ENCODE data around the gene TMX2.

The TMX2 gene

GRCh38 chr11:57785072-57785471 lies 72.7 kb downstream of the TMX2 start:
- no peaks in the 10 kb centered on the region for H4K20me1 ChIP-seq (ENCODE audit: insufficient read depth, low read length)
- no peaks in the 10 kb centered on the region for H3K9me2 ChIP-seq (ENCODE audit: low read depth, low read length)
- H3K27ac ChIP-seq (ENCODE audit: low read depth, low read length, poor library complexity, severe bottlenecking), result no peak overlapping the region
- H3K9me3 ChIP-seq (ENCODE audit: low read length), result no peaks in the 10 kb centered on the region
- no peaks in the 10 kb centered on the region for H3K79me2 ChIP-seq (ENCODE audit: insufficient read depth, low read length)
- H2AFZ ChIP-seq (ENCODE audit: low read length), result no peak overlapping the region
- H3K4me2 ChIP-seq (ENCODE audit: low read length), result no peak overlapping the region
- TF ChIP-seq, protein P1, sequence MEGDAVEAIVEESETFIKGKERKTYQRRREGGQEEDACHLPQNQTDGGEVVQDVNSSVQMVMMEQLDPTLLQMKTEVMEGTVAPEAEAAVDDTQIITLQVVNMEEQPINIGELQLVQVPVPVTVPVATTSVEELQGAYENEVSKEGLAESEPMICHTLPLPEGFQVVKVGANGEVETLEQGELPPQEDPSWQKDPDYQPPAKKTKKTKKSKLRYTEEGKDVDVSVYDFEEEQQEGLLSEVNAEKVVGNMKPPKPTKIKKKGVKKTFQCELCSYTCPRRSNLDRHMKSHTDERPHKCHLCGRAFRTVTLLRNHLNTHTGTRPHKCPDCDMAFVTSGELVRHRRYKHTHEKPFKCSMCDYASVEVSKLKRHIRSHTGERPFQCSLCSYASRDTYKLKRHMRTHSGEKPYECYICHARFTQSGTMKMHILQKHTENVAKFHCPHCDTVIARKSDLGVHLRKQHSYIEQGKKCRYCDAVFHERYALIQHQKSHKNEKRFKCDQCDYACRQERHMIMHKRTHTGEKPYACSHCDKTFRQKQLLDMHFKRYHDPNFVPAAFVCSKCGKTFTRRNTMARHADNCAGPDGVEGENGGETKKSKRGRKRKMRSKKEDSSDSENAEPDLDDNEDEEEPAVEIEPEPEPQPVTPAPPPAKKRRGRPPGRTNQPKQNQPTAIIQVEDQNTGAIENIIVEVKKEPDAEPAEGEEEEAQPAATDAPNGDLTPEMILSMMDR (IDR thresholded peaks at IDR 0.05; ENCODE audit: low read length), result no peak
- TF ChIP-seq EZH2 (IDR thresholded peaks at IDR 0.05; ENCODE audit: borderline replicate concordance, low read length), result no peak
- no peak overlapping the region for H3K9ac ChIP-seq (ENCODE audit: low read length)
- H3K36me3 ChIP-seq (ENCODE audit: insufficient read depth, low read length), result no peaks in the 10 kb centered on the region
- no peak overlapping the region for H3K4me3 ChIP-seq (ENCODE audit: low read depth, low read length, poor library complexity, severe bottlenecking)
- no peaks in the 10 kb centered on the region for H3K27me3 ChIP-seq (ENCODE audit: insufficient read depth, low read length)
- no peaks in the 10 kb centered on the region for H3K4me1 ChIP-seq (ENCODE audit: insufficient read depth, low read length, severe bottlenecking)
- H3F3A ChIP-seq (ENCODE audit: insufficient read depth, low read length), result no peaks in the 10 kb centered on the region

- no peaks in the 10 kb centered on the region for H3K9me2 ChIP-seq (ENCODE audit: low read depth, low read length)
- no peaks in the 10 kb centered on the region for H3K27me3 ChIP-seq (ENCODE audit: insufficient read depth, low read length)
- H3K79me2 ChIP-seq (ENCODE audit: insufficient read depth, low read length), result no peaks in the 10 kb centered on the region
- no peak overlapping the region for H3K27ac ChIP-seq (ENCODE audit: low read depth, low read length, poor library complexity, severe bottlenecking)
- H3K4me2 ChIP-seq (ENCODE audit: low read length), result no peak overlapping the region
- H2AFZ ChIP-seq (ENCODE audit: low read length), result no peak overlapping the region
- TF ChIP-seq, protein P1 (IDR thresholded peaks at IDR 0.05; ENCODE audit: low read length), result no peak
- no peak for TF ChIP-seq EZH2 (IDR thresholded peaks at IDR 0.05; ENCODE audit: borderline replicate concordance, low read length)
- no peaks in the 10 kb centered on the region for H3K4me1 ChIP-seq (ENCODE audit: insufficient read depth, low read length, severe bottlenecking)
- H3F3A ChIP-seq (ENCODE audit: insufficient read depth, low read length), result no peaks in the 10 kb centered on the region
- H4K20me1 ChIP-seq (ENCODE audit: insufficient read depth, low read length), result no peaks in the 10 kb centered on the region
- H3K9ac ChIP-seq (ENCODE audit: low read length), result no peak overlapping the region
- no peaks in the 10 kb centered on the region for H3K9me3 ChIP-seq (ENCODE audit: low read length)
- H3K36me3 ChIP-seq (ENCODE audit: insufficient read depth, low read length), result no peaks in the 10 kb centered on the region
- H3K4me3 ChIP-seq (ENCODE audit: low read depth, low read length, poor library complexity, severe bottlenecking), result no peak overlapping the region
Observed at GRCh38 chr11:57786436-57786835, 74.0 kb downstream of the TMX2 start.

- H3K4me2 ChIP-seq (ENCODE audit: low read length), result no peak overlapping the region
- H3K9ac ChIP-seq (ENCODE audit: low read length), result no peak overlapping the region
- no peak overlapping the region for H3K4me3 ChIP-seq (ENCODE audit: low read depth, low read length, poor library complexity, severe bottlenecking)
- H3K36me3 ChIP-seq (ENCODE audit: insufficient read depth, low read length), result no peaks in the 10 kb centered on the region
- H3K27ac ChIP-seq (ENCODE audit: low read depth, low read length, poor library complexity, severe bottlenecking), result no peak overlapping the region
- H3K9me3 ChIP-seq (ENCODE audit: low read length), result no peaks in the 10 kb centered on the region
- H3F3A ChIP-seq (ENCODE audit: insufficient read depth, low read length), result no peaks in the 10 kb centered on the region
- H3K27me3 ChIP-seq (ENCODE audit: insufficient read depth, low read length), result no peaks in the 10 kb centered on the region
- H3K79me2 ChIP-seq (ENCODE audit: insufficient read depth, low read length), result no peaks in the 10 kb centered on the region
- H3K9me2 ChIP-seq (ENCODE audit: low read depth, low read length), result no peaks in the 10 kb centered on the region
- H2AFZ ChIP-seq (ENCODE audit: low read length), result no peak overlapping the region
- H4K20me1 ChIP-seq (ENCODE audit: insufficient read depth, low read length), result no peaks in the 10 kb centered on the region
- no peaks in the 10 kb centered on the region for H3K4me1 ChIP-seq (ENCODE audit: insufficient read depth, low read length, severe bottlenecking)
- TF ChIP-seq, protein P1 (IDR thresholded peaks at IDR 0.05; ENCODE audit: low read length), result no peak
- TF ChIP-seq EZH2 (IDR thresholded peaks at IDR 0.05; ENCODE audit: borderline replicate concordance, low read length), result no peak
Observed at GRCh38 chr11:57787006-57787604, 74.7 kb downstream of the TMX2 start.

Data from OCI-LY1 (cell line).